ENCODE measurements around the gene ERBB4.

ERBB4 gene

GRCh38 chr2:211709389-211709788 is 829.2 kb downstream of the ERBB4 start:
- H3K36me3 ChIP-seq (replicated peaks), result no peaks in the 10 kb centered on the region
- H3K9me3 ChIP-seq, result peaks cover 2% of the 10 kb centered on the region; the same call in 1 of the 2 replicates
- no peaks in the 10 kb centered on the region for H3K27me3 ChIP-seq (ENCODE audit: low read depth)
- no peak for DNase-seq (ENCODE audit: low spot score in 2 of 2)
- in situ Hi-C loops (cut with MboI; ENCODE audit: low sequenced_read_pairs), result no loop called here
- H3K4me3 ChIP-seq, result no peak overlapping the region
- H3K4me1 ChIP-seq, result no peaks in the 10 kb centered on the region

- H3K4me1 ChIP-seq, result no peaks in the 10 kb centered on the region
- no peak for DNase-seq (ENCODE audit: low spot score in 2 of 2)
- no peaks in the 10 kb centered on the region for H3K9me3 ChIP-seq
- no peaks in the 10 kb centered on the region for H3K27me3 ChIP-seq (ENCODE audit: low read depth)
- H3K36me3 ChIP-seq (replicated peaks), result no peaks in the 10 kb centered on the region
- no peak overlapping the region for H3K4me3 ChIP-seq
- in situ Hi-C loops (cut with MboI; ENCODE audit: low sequenced_read_pairs), result no loop called here
Observed at GRCh38 chr2:211692689-211693088, 845.9 kb downstream of the ERBB4 start.

- H3K36me3 ChIP-seq (replicated peaks), result no peaks in the 10 kb centered on the region
- DNase-seq (ENCODE audit: low spot score in 2 of 2), result no peak
- no peaks in the 10 kb centered on the region for H3K27me3 ChIP-seq (ENCODE audit: low read depth)
- in situ Hi-C loops (cut with MboI; ENCODE audit: low sequenced_read_pairs), result no loop called here
- no peaks in the 10 kb centered on the region for H3K9me3 ChIP-seq
- no peak overlapping the region for H3K4me3 ChIP-seq
- no peaks in the 10 kb centered on the region for H3K4me1 ChIP-seq
Observed at GRCh38 chr2:211690736-211691135, 847.9 kb downstream of the ERBB4 start.

GRCh38 chr2:211688196-211688595 is 850.4 kb downstream of the ERBB4 start:
- no peaks in the 10 kb centered on the region for H3K9me3 ChIP-seq
- in situ Hi-C loops (cut with MboI; ENCODE audit: low sequenced_read_pairs), result no loop called here
- DNase-seq (ENCODE audit: low spot score in 2 of 2), result no peak
- H3K36me3 ChIP-seq (replicated peaks), result no peaks in the 10 kb centered on the region
- H3K4me1 ChIP-seq, result no peaks in the 10 kb centered on the region
- no peaks in the 10 kb centered on the region for H3K27me3 ChIP-seq (ENCODE audit: low read depth)
- H3K4me3 ChIP-seq, result no peak overlapping the region

- no peaks in the 10 kb centered on the region for H3K36me3 ChIP-seq (replicated peaks)
- no peak for DNase-seq (ENCODE audit: low spot score in 2 of 2)
- no peaks in the 10 kb centered on the region for H3K27me3 ChIP-seq (ENCODE audit: low read depth)
- in situ Hi-C loops (cut with MboI; ENCODE audit: low sequenced_read_pairs), result no loop called here
- no peaks in the 10 kb centered on the region; the same call in 1 of the 2 replicates for H3K4me1 ChIP-seq
- H3K9me3 ChIP-seq, result no peaks in the 10 kb centered on the region
- no peak overlapping the region for H3K4me3 ChIP-seq
Observed at GRCh38 chr2:211674715-211675114, 863.9 kb downstream of the ERBB4 start.

GRCh38 chr2:211673133-211673905 is 865.3 kb downstream of the ERBB4 start:
- H3K9me3 ChIP-seq, result no peaks in the 10 kb centered on the region
- no peaks in the 10 kb centered on the region for H3K27me3 ChIP-seq (ENCODE audit: low read depth)
- H3K4me3 ChIP-seq, result no peak overlapping the region
- no peak for DNase-seq (ENCODE audit: low spot score in 2 of 2)
- H3K4me1 ChIP-seq, result no peaks in the 10 kb centered on the region; the same call in 1 of the 2 replicates
- no peaks in the 10 kb centered on the region for H3K36me3 ChIP-seq (replicated peaks)
- in situ Hi-C loops (cut with MboI; ENCODE audit: low sequenced_read_pairs), result no loop called here

- in situ Hi-C loops (cut with MboI; ENCODE audit: low sequenced_read_pairs), result no loop called here
- Histone ChIP-seq H3K4me1 (no peaks in the 10 kb centered on the region; the same call in 1 of the 2 replicates), H3K9me3 (no peaks in the 10 kb centered on the region), H3K36me3 (replicated peaks) (no peaks in the 10 kb centered on the region), H3K4me3 (no peak overlapping the region), H3K27me3 (ENCODE audit: low read depth) (no peaks in the 10 kb centered on the region)
- no peak for DNase-seq (ENCODE audit: low spot score in 2 of 2)
Observed at GRCh38 chr2:211671977-211672376, 866.6 kb downstream of the ERBB4 start.

- Histone ChIP-seq H3K9me3 (no peaks in the 10 kb centered on the region), H3K4me3 (no peak overlapping the region), H3K4me1 (peaks cover 12% of the 10 kb centered on the region), H3K36me3 (replicated peaks) (no peaks in the 10 kb centered on the region), H3K27me3 (ENCODE audit: low read depth) (peaks cover 11% of the 10 kb centered on the region)
- DNase-seq (ENCODE audit: low spot score in 2 of 2), result no peak
- in situ Hi-C loops (cut with MboI; ENCODE audit: low sequenced_read_pairs), result no loop called here
Observed at GRCh38 chr2:211665299-211665698, 873.3 kb downstream of the ERBB4 start.

- DNase-seq (ENCODE audit: low spot score in 2 of 2), result peak; percentile 18 to 91
- Histone ChIP-seq H3K4me3 (no peak overlapping the region), H3K27me3 (ENCODE audit: low read depth) (peaks cover 11% of the 10 kb centered on the region), H3K4me1 (peaks cover 12% of the 10 kb centered on the region), H3K9me3 (no peaks in the 10 kb centered on the region), H3K36me3 (replicated peaks) (no peaks in the 10 kb centered on the region)
- in situ Hi-C loops (cut with MboI; ENCODE audit: low sequenced_read_pairs), result no loop called here
Observed at GRCh38 chr2:211664321-211664720, 874.3 kb downstream of the ERBB4 start.

GRCh38 chr2:211654211-211654780 is 884.3 kb downstream of the ERBB4 start:
- in situ Hi-C loops (cut with MboI; ENCODE audit: low sequenced_read_pairs), result no loop called here
- Histone ChIP-seq H3K27me3 (ENCODE audit: low read depth) (0 out of 2 replicates have a peak, but pooled peaks cover 4% of the 10 kb centered on the region), H3K4me3 (no peak overlapping the region), H3K9me3 (no peaks in the 10 kb centered on the region), H3K4me1 (peaks cover 19% of the 10 kb centered on the region), H3K36me3 (replicated peaks) (no peaks in the 10 kb centered on the region)
- DNase-seq (ENCODE audit: low spot score in 2 of 2), result peak in 1 of 2 experiments; percentile 96

- H3K27me3 ChIP-seq (ENCODE audit: low read depth), result 0 out of 2 replicates have a peak, but pooled peaks cover 4% of the 10 kb centered on the region
- in situ Hi-C loops (cut with MboI; ENCODE audit: low sequenced_read_pairs), result no loop called here
- peaks cover 19% of the 10 kb centered on the region for H3K4me1 ChIP-seq
- no peak overlapping the region for H3K4me3 ChIP-seq
- H3K9me3 ChIP-seq, result no peaks in the 10 kb centered on the region
- no peak for DNase-seq (ENCODE audit: low spot score in 2 of 2)
- no peaks in the 10 kb centered on the region for H3K36me3 ChIP-seq (replicated peaks)
Observed at GRCh38 chr2:211652327-211652726, 886.3 kb downstream of the ERBB4 start.

GRCh38 chr2:211649331-211649730 is 889.3 kb downstream of the ERBB4 start:
- H3K4me1 ChIP-seq, result peaks cover 17% of the 10 kb centered on the region
- H3K36me3 ChIP-seq (replicated peaks), result no peaks in the 10 kb centered on the region
- in situ Hi-C loops (cut with MboI; ENCODE audit: low sequenced_read_pairs), result no loop called here
- no peaks in the 10 kb centered on the region for H3K9me3 ChIP-seq
- 0 out of 2 replicates have a peak, but pooled peaks cover 4% of the 10 kb centered on the region for H3K27me3 ChIP-seq (ENCODE audit: low read depth)
- no peak overlapping the region for H3K4me3 ChIP-seq
- DNase-seq (ENCODE audit: low spot score in 2 of 2), result no peak

- in situ Hi-C loops (cut with MboI; ENCODE audit: low sequenced_read_pairs), result no loop called here
- H3K9me3 ChIP-seq, result no peaks in the 10 kb centered on the region
- no peaks in the 10 kb centered on the region for H3K4me1 ChIP-seq
- H3K36me3 ChIP-seq (replicated peaks), result no peaks in the 10 kb centered on the region
- H3K4me3 ChIP-seq, result no peak overlapping the region
- no peak for DNase-seq (ENCODE audit: low spot score in 2 of 2)
- H3K27me3 ChIP-seq (ENCODE audit: low read depth), result no peaks in the 10 kb centered on the region
Observed at GRCh38 chr2:211631503-211631902, 907.1 kb downstream of the ERBB4 start.

- no peaks in the 10 kb centered on the region for H3K9me3 ChIP-seq
- in situ Hi-C loops (cut with MboI; ENCODE audit: low sequenced_read_pairs), result no loop called here
- peaks cover 4% of the 10 kb centered on the region for H3K4me1 ChIP-seq
- DNase-seq (ENCODE audit: low spot score in 2 of 2), result no peak
- H3K36me3 ChIP-seq (replicated peaks), result no peaks in the 10 kb centered on the region
- no peaks in the 10 kb centered on the region for H3K27me3 ChIP-seq (ENCODE audit: low read depth)
- no peak overlapping the region for H3K4me3 ChIP-seq
Observed at GRCh38 chr2:211623096-211623495, 915.5 kb downstream of the ERBB4 start.

Measured in HAP-1 (cell line).